SK-N-MC (cell line): Measurements from ENCODE around the gene THADA.

Experiments
- EZH2 ChIP-seq: fragments of 200-600 bp; sonication (generic); IDR thresholded peaks from one replicate; pipeline ENCODE4 v1.6.1; 2017; ENCODE audit warnings: antibody characterized with exemption
- FOXP2 ChIP-seq: optimal IDR thresholded peaks from 2 replicates; pipeline ENCODE3; 2011; ENCODE audit warnings: mild to moderate bottlenecking, moderate library complexity; ENCODE audit not compliant: insufficient read depth; ENCODE audit errors: extremely low read length, control extremely low read depth
- POLR2AphosphoS5 ChIP-seq: IDR thresholded peaks from 2 replicates; pipeline ENCODE4 v1.6.1; 2012; ENCODE audit warnings: mild to moderate bottlenecking, low read depth, low read length, borderline replicate concordance

- TF ChIP-seq POLR2AphosphoS5 (no peak), EZH2 (no peak), FOXP2 (no peak)
Observed at GRCh38 chr2:43541165-43541564, 54.7 kb downstream of the THADA start.
